GM12878 (cell line): Measurements from ENCODE around the gene PCNX1. TPM values are rescaled to one million over a fixed set of nuclear protein-coding genes. Genes with fewer than 3 reads are reported as not detected.

ENCODE experiments used
- ATAC-seq: fragments of 200-7000 bp; cut with Tn5 transposase; 3 replicates; pipeline ENCODE4 v1.9.1; 2020; ENCODE audit warnings: mild to moderate bottlenecking, moderate library complexity
- BruUV-seq: library from RNA; stranded (reverse); fragments of 400-500 nt; replicated peaks from 2 replicates; lab custom pipeline; 2021; lab: Mats Ljungman, UMichigan
- CTCF ChIA-PET: fragments of 300-600 bp; sonication (Branson Sonifier 250); formaldehyde crosslinking; extraction: SDS; loops from one replicate; lab custom pipeline; 2021; ENCODE audit warnings: inconsistent platforms; lab: Yijun Ruan, JAX
- POLR2A ChIA-PET: fragments of 350-600 bp; formaldehyde crosslinking; extraction: SDS; loops from one replicate; lab custom pipeline; 2021; ENCODE audit warnings: inconsistent platforms; lab: Charles Lee
- RAD21 ChIA-PET: fragments of 300-600 bp; sonication (Branson Sonifier 250); formaldehyde crosslinking; loops from one replicate; lab custom pipeline; 2023; ENCODE audit warnings: antibody characterized with exemption; ENCODE audit not compliant: unreplicated experiment; lab: Charles Lee
- SMC1A ChIA-PET: fragments of 300-600 bp; sonication (Branson Sonifier 250); formaldehyde crosslinking; loops from one replicate; lab custom pipeline; 2023; ENCODE audit not compliant: unreplicated experiment, uncharacterized antibody; lab: Charles Lee
- DNase-seq: peaks from one replicate; pipeline ENCODE4 v3.0.0-alpha.2; 2011; ENCODE audit warnings: low read depth, low spot score
- FAIRE-seq: peaks from 3 replicates; lab custom pipeline; 2011; peaks lifted over from hg19 to GRCh38; lab: Jason Lieb, UNC
- H2AFZ ChIP-seq: 2 replicates; pipeline ENCODE4 v1.6.0; 2011; ENCODE audit warnings: low read depth, low read length, control low read depth; ENCODE audit not compliant: control insufficient read depth
- H3K27ac ChIP-seq: 2 replicates; pipeline ENCODE4 v1.5.1; 2011; ENCODE audit warnings: control low read depth; ENCODE audit not compliant: control insufficient read depth, insufficient read depth
- H3K27me3 ChIP-seq, 2 experiments: replicated peaks in 1 of 2; 2 replicates each; pipeline versions ENCODE4 v1.6.0 to v1.6.1; 2011; ENCODE audit warnings: low read length in 1 of 2; ENCODE audit not compliant: control insufficient read depth in 2 of 2, insufficient read depth in 2 of 2
- H3K36me3 ChIP-seq, 2 experiments: 2 replicates each; pipeline ENCODE4 v1.5.1; 2011; ENCODE audit warnings: low read length in 1 of 2; ENCODE audit not compliant: control insufficient read depth in 2 of 2, insufficient read depth in 2 of 2
- H3K4me1 ChIP-seq: 2 replicates; pipeline ENCODE4 v1.6.1; 2011; ENCODE audit warnings: mild to moderate bottlenecking, low read length, moderate library complexity, mixed read lengths; ENCODE audit not compliant: control insufficient read depth, insufficient read depth
- H3K4me2 ChIP-seq: 2 replicates; pipeline ENCODE4 v1.6.0; 2011; ENCODE audit warnings: control low read depth; ENCODE audit not compliant: control insufficient read depth, insufficient read depth
- H3K4me3 ChIP-seq: fragments of 200-600 bp; sonication (generic); 2 replicates; pipeline ENCODE4 v1.5.1; 2016
- H3K79me2 ChIP-seq: 2 replicates; pipeline ENCODE4 v1.6.0; 2011; ENCODE audit warnings: low read length; ENCODE audit not compliant: control insufficient read depth, insufficient read depth
- H3K9ac ChIP-seq: 2 replicates; pipeline ENCODE4 v1.8.0; 2011; ENCODE audit warnings: low read length, control low read depth, mixed read lengths; ENCODE audit not compliant: control insufficient read depth, insufficient read depth
- H3K9me3 ChIP-seq: replicated peaks from 3 replicates; pipeline ENCODE4 v1.5.1; 2011; ENCODE audit warnings: mild to moderate bottlenecking, low read length; ENCODE audit not compliant: control insufficient read depth, insufficient read depth
- H4K20me1 ChIP-seq: 2 replicates; pipeline ENCODE4 v1.6.0; 2011; ENCODE audit not compliant: control insufficient read depth, insufficient read depth
- BCL3 ChIP-seq: IDR thresholded peaks from 2 replicates; pipeline ENCODE4 v1.6.1; 2011; ENCODE audit warnings: borderline replicate concordance, low read depth, mild to moderate bottlenecking, moderate library complexity, low read length; ENCODE audit not compliant: insufficient read depth, poor library complexity, severe bottlenecking
- CBX5 ChIP-seq: sonication (generic); IDR thresholded peaks from 2 replicates; pipeline ENCODE4 v1.6.1; 2016; ENCODE audit warnings: low read depth, moderate library complexity, mild to moderate bottlenecking, inconsistent platforms
- CHD2 ChIP-seq: IDR thresholded peaks from 2 replicates; pipeline ENCODE4 v1.6.1; 2011; ENCODE audit warnings: low read depth, low read length, improper control_type of control experiment, borderline replicate concordance
- EP300 ChIP-seq, 2 experiments: fragments of 150-350 bp in 1 of 2; IDR thresholded peaks; 2 replicates each; pipeline ENCODE4 v1.6.1; 2011 to 2012; ENCODE audit warnings: low read depth in 2 of 2, low read length in 2 of 2, borderline replicate concordance in 1 of 2, improper control_type of control experiment in 1 of 2, inconsistent platforms in 1 of 2; ENCODE audit not compliant: control insufficient read depth in 1 of 2
- MLLT1 ChIP-seq: fragments of 450-650 bp; IDR thresholded peaks from 2 replicates; pipeline ENCODE4 v1.6.1; 2016; ENCODE audit warnings: mild to moderate bottlenecking
- NFIC ChIP-seq: IDR thresholded peaks from 2 replicates; pipeline ENCODE4 v1.6.1; 2012; ENCODE audit warnings: low read depth, mild to moderate bottlenecking, inconsistent platforms, low read length, moderate library complexity
- WGBS: methylation state at CpG from one replicate; pipeline ENCODE4 v1.1.6; 2016; ENCODE audit warnings: low lambda C conversion rate; ENCODE audit not compliant: insufficient replicate concordance, insufficient coverage; ENCODE audit errors: missing lambda C conversion rate; 5-methylcytosine and 5-hydroxymethylcytosine counted together
- in situ Hi-C: fragments of 300-500 bp; cut with MboI; formaldehyde crosslinking; loops from 9 replicates; pipeline ENCODE4 v1.14.3; 2018; ENCODE audit warnings: mixed read lengths
- intact Hi-C: fragments of 100-400 bp; cut with micrococcal nuclease; formaldehyde crosslinking; loops from one replicate; pipeline ENCODE4 v1.14.2; 2022; ENCODE audit not compliant: unreplicated experiment
- polyA plus RNA-seq, 11 experiments: library from polyadenylated mRNA; depleted of rRNA in 4 of 11; unstranded in 6 of 11; stranded (reverse) in 5 of 11; fragments of >200 nt; fragmentation: Nextera tagmentation in 4 of 11; fragmentation: Illumina TruSeq in 1 of 11; extraction: Ambion mirVana in 4 of 11; extraction: Trizol in 1 of 11; gene quantifications; 1 replicate in 1 of 11; 2 replicates in 10 of 11; pipeline versions ENCODE4 v1.2.1 to v1.2.3, GENCODE V29; 2011 to 2016; ENCODE audit warnings: inconsistent platforms in 2 of 11, missing spikeins in 2 of 11, low read depth in 1 of 11
- total RNA-seq, 4 experiments: library from RNA; depleted of rRNA in 3 of 4; stranded (reverse); fragments of >200 nt in 3 of 4; fragmentation: Illumina TruSeq in 1 of 4; extraction: Trizol in 1 of 4; gene quantifications; 2 replicates each; pipeline versions ENCODE4 v1.2.1 to v1.2.3, GENCODE V29; 2013 to 2021
- TF ChIP-seq, protein P1 (sequence below): fragments of 450-650 bp; IDR thresholded peaks from 2 replicates; pipeline ENCODE4 v1.6.1; 2017; ENCODE audit warnings: mild to moderate bottlenecking, moderate library complexity

Gene PCNX1
- total and polyA plus RNA-seq, 10 of the 15 experiments (the other 5 are each of a cell fraction or from before 2014, with no cell fraction given): 4.6 to 53.9 (median 20.5) TPM

GRCh38 chr14:70943838-70944237 is 36.6 kb downstream of the PCNX1 start:
- WGBS: 100% methylated on average over 1 of the region's 1 CpG
- TF ChIP-seq, protein P1, sequence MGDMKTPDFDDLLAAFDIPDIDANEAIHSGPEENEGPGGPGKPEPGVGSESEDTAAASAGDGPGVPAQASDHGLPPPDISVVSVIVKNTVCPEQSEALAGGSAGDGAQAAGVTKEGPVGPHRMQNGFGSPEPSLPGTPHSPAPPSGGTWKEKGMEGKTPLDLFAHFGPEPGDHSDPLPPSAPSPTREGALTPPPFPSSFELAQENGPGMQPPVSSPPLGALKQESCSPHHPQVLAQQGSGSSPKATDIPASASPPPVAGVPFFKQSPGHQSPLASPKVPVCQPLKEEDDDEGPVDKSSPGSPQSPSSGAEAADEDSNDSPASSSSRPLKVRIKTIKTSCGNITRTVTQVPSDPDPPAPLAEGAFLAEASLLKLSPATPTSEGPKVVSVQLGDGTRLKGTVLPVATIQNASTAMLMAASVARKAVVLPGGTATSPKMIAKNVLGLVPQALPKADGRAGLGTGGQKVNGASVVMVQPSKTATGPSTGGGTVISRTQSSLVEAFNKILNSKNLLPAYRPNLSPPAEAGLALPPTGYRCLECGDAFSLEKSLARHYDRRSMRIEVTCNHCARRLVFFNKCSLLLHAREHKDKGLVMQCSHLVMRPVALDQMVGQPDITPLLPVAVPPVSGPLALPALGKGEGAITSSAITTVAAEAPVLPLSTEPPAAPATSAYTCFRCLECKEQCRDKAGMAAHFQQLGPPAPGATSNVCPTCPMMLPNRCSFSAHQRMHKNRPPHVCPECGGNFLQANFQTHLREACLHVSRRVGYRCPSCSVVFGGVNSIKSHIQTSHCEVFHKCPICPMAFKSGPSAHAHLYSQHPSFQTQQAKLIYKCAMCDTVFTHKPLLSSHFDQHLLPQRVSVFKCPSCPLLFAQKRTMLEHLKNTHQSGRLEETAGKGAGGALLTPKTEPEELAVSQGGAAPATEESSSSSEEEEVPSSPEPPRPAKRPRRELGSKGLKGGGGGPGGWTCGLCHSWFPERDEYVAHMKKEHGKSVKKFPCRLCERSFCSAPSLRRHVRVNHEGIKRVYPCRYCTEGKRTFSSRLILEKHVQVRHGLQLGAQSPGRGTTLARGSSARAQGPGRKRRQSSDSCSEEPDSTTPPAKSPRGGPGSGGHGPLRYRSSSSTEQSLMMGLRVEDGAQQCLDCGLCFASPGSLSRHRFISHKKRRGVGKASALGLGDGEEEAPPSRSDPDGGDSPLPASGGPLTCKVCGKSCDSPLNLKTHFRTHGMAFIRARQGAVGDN: no peak
- TF ChIP-seq CHD2 (no peak), CBX5 (peak; percentile 98; the same call in 1 of the 2 replicates), EP300 (IDR thresholded peaks at IDR 0.05; ENCODE audit: borderline replicate concordance in 1 of 2, control insufficient read depth in 1 of 2, low read depth in 2 of 2, low read length in 2 of 2) (no peak), BCL3 (no peak), NFIC (no peak), MLLT1 (no peak)
- Histone ChIP-seq H2AFZ (no peak overlapping the region), H3K27ac (no peak overlapping the region), H3K9me3 (peaks cover 29% of the 10 kb centered on the region), H4K20me1 (no peaks in the 10 kb centered on the region), H3K4me3 (no peak overlapping the region), H3K36me3 (peaks cover 4 to 18% of the 10 kb centered on the region in 2 experiments; a peak in 3 of 4 replicates), H3K4me2 (no peak overlapping the region), H3K79me2 (no peaks in the 10 kb centered on the region; the same call in none of the 2 replicates), H3K4me1 (no peaks in the 10 kb centered on the region), H3K27me3 (no peaks in the 10 kb centered on the region), H3K9ac (no peak overlapping the region)
- ChIA-PET POLR2A (no interaction called here), CTCF (no interaction called here), SMC1A (no interaction called here), RAD21 (no interaction called here)
- BruUV-seq: no TSS peak
- FAIRE-seq: no peak
- no peak for ATAC-seq
- intact Hi-C loops: no loop called here
- no peak for DNase-seq
- in situ Hi-C loops: no loop called here
